Inflammatory macrophage treated with lipopolysaccharide for 1 hour (primary cell): ENCODE data around the gene HAUS3.

Source experiments
- DNase-seq, 2 donors: peaks; one replicate each; pipeline ENCODE4 v3.0.0-alpha.2; 2020 to 2022

HAUS3 gene

GRCh38 chr4:2262944-2263250, 21.0 kb upstream of the HAUS3 start:
- DNase-seq = no peak

- DNase-seq = peak; percentile 97 to 99
These were observed 20.4 kb upstream of the HAUS3 start for GRCh38 chr4:2262145-2262943.

- DNase-seq = no peak
These were observed 19.9 kb upstream of the HAUS3 start, which contains the start of gene MXD4 for GRCh38 chr4:2261853-2262144. Gene MXD4 (minus strand): TSS chr4:2262109. CDS start chr4:2261980, 129 bp downstream.

GRCh38 chr4:2261110-2261852, 19.4 kb upstream of the HAUS3 start:
- peak; percentile 28 to 45 for DNase-seq

GRCh38 chr4:2260344-2261109, 18.6 kb upstream of the HAUS3 start:
- DNase-seq = no peak

GRCh38 chr4:2259541-2260343, 17.8 kb upstream of the HAUS3 start:
- DNase-seq = no peak

- DNase-seq = no peak
These were observed 17.2 kb upstream of the HAUS3 start for GRCh38 chr4:2259036-2259540.

GRCh38 chr4:2258091-2259035, 16.4 kb upstream of the HAUS3 start:
- DNase-seq = no peak

GRCh38 chr4:2257361-2258081, 15.6 kb upstream of the HAUS3 start:
- DNase-seq = no peak

- DNase-seq = no peak
These were observed 14.9 kb upstream of the HAUS3 start for GRCh38 chr4:2256781-2257191.

GRCh38 chr4:2256156-2256731, 14.3 kb upstream of the HAUS3 start:
- DNase-seq = no peak

- DNase-seq = no peak
These were observed 13.7 kb upstream of the HAUS3 start for GRCh38 chr4:2255501-2256155.

- no peak for DNase-seq
These were observed 13.0 kb upstream of the HAUS3 start for GRCh38 chr4:2254665-2255500.

GRCh38 chr4:2253160-2254084, 11.5 kb upstream of the HAUS3 start:
- DNase-seq = no peak

GRCh38 chr4:2252530-2253091, 10.7 kb upstream of the HAUS3 start:
- DNase-seq = no peak

GRCh38 chr4:2251795-2252529, 10.0 kb upstream of the HAUS3 start:
- DNase-seq = no peak
